GM12878 (cell line): ENCODE measurements around the gene IL4. TPM values are rescaled to one million over a fixed set of nuclear protein-coding genes. Genes with fewer than 3 reads are reported as not detected.

Experiments used
- ASH2L ChIP-seq: fragments of 300-600, 200-600 bp; sonication (generic); IDR thresholded peaks from 2 replicates; pipeline ENCODE4 v1.6.1; 2017; ENCODE audit warnings: low read depth, mild to moderate bottlenecking, borderline replicate concordance
- CEBPZ ChIP-seq: fragments of 150-350 bp; IDR thresholded peaks from 2 replicates; pipeline ENCODE4 v1.6.1; 2016; ENCODE audit warnings: low read depth, low read length
- CREM ChIP-seq: IDR thresholded peaks from 2 replicates; pipeline ENCODE4 v1.6.1; 2014; ENCODE audit warnings: antibody characterized with exemption, low read depth
- E4F1 ChIP-seq: fragments of 450-650 bp; IDR thresholded peaks from 2 replicates; pipeline ENCODE4 v1.6.1; 2018; ENCODE audit warnings: borderline replicate concordance, mild to moderate bottlenecking; ENCODE audit not compliant: partially characterized antibody
- JUNB ChIP-seq: IDR thresholded peaks from 2 replicates; pipeline ENCODE4 v1.6.1; 2016; ENCODE audit warnings: antibody characterized with exemption, mild to moderate bottlenecking
- KLF5 ChIP-seq: fragments of 450-650 bp; IDR thresholded peaks from 2 replicates; pipeline ENCODE4 v1.6.1; 2014; ENCODE audit warnings: mild to moderate bottlenecking; ENCODE audit not compliant: partially characterized antibody
- MXI1 ChIP-seq: fragments of 150-350 bp; IDR thresholded peaks from 2 replicates; pipeline ENCODE4 v1.6.1; 2011; ENCODE audit warnings: low read depth, mild to moderate bottlenecking, inconsistent platforms, low read length, improper control_type of control experiment
- NKRF ChIP-seq: fragments of 450-650 bp; conservative IDR thresholded peaks from 2 replicates; pipeline ENCODE4 v1.6.1; 2017; ENCODE audit warnings: mild to moderate bottlenecking, moderate library complexity
- NR2C2 ChIP-seq: IDR thresholded peaks from 2 replicates; pipeline ENCODE4 v1.6.1; 2011; ENCODE audit warnings: borderline replicate concordance, low read depth; ENCODE audit not compliant: control insufficient read depth, insufficient read length
- PKNOX1 ChIP-seq: fragments of 450-650 bp; IDR thresholded peaks from 2 replicates; pipeline ENCODE4 v1.6.1; 2016; ENCODE audit warnings: mild to moderate bottlenecking
- RBBP5 ChIP-seq: fragments of 200-600 bp; sonication (generic); conservative IDR thresholded peaks from 2 replicates; pipeline ENCODE4 v1.6.1; 2016
- SMAD1 ChIP-seq: fragments of 450-650 bp; IDR thresholded peaks from 2 replicates; pipeline ENCODE4 v1.6.1; 2018; ENCODE audit warnings: mild to moderate bottlenecking, low read depth; ENCODE audit not compliant: partially characterized antibody
- SUZ12 ChIP-seq: fragments of 200-600 bp; sonication (generic); IDR thresholded peaks from one replicate; pipeline ENCODE4 v1.6.1; 2018; ENCODE audit warnings: antibody characterized with exemption, mild to moderate bottlenecking; ENCODE audit not compliant: unreplicated experiment
- ZBED1 ChIP-seq: IDR thresholded peaks from 2 replicates; pipeline ENCODE4 v1.6.1; 2016; ENCODE audit warnings: borderline replicate concordance
- ZBTB4 ChIP-seq: fragments of 450-650 bp; formaldehyde crosslinking; IDR thresholded peaks from 2 replicates; pipeline ENCODE4 v1.4.0; 2022; ENCODE audit warnings: mild to moderate bottlenecking, moderate library complexity
- polyA plus RNA-seq, 11 experiments: library from polyadenylated mRNA; depleted of rRNA in 4 of 11; unstranded in 6 of 11; stranded (reverse) in 5 of 11; fragments of >200 nt; fragmentation: Nextera tagmentation in 4 of 11; fragmentation: Illumina TruSeq in 1 of 11; extraction: Ambion mirVana in 4 of 11; extraction: Trizol in 1 of 11; gene quantifications; 1 replicate in 1 of 11; 2 replicates in 10 of 11; pipeline versions ENCODE4 v1.2.1 to v1.2.3, GENCODE V29; 2011 to 2016; ENCODE audit warnings: inconsistent platforms in 2 of 11, missing spikeins in 2 of 11, low read depth in 1 of 11
- total RNA-seq, 4 experiments: library from RNA; depleted of rRNA in 3 of 4; stranded (reverse); fragments of >200 nt in 3 of 4; fragmentation: Illumina TruSeq in 1 of 4; extraction: Trizol in 1 of 4; gene quantifications; 2 replicates each; pipeline versions ENCODE4 v1.2.1 to v1.2.3, GENCODE V29; 2013 to 2021

IL4 gene
- total and polyA plus RNA-seq, 10 of the 15 experiments (the other 5 are each of a cell fraction or from before 2014, with no cell fraction given): 0.20 to 0.80 (median 0.50) TPM; not detected in 7

- TF ChIP-seq ZBTB4: no peak
- TF ChIP-seq RBBP5: no peak
- TF ChIP-seq SUZ12: no peak
- TF ChIP-seq ZBED1: no peak
- no peak for TF ChIP-seq ASH2L
- no peak for TF ChIP-seq PKNOX1
- no peak for TF ChIP-seq NKRF
- TF ChIP-seq CEBPZ: no peak
- no peak for TF ChIP-seq NR2C2
- no peak for TF ChIP-seq SMAD1
- TF ChIP-seq E4F1: no peak
- no peak for TF ChIP-seq CREM
- TF ChIP-seq MXI1: no peak
- TF ChIP-seq JUNB: no peak
- no peak for TF ChIP-seq KLF5
Measured at GRCh38 chr5:132655821-132656773, 17.7 kb upstream of the IL4 start (continued).
